GM18907 (cell line): ENCODE measurements around the gene GLB1L.
A peak's percentile ranks its signal among the peaks of the same experiment; 100 is the strongest.
"Not testable (repeated sequence)": the region's sequence is repeated elsewhere in the genome, so short reads cannot be mapped to it uniquely, and the experiment has no call there.

Experiments
- ATAC-seq: cut with Tn5 transposase; IDR thresholded peaks from one replicate; pipeline ENCODE4 v1.9.1; 2021; ENCODE audit warnings: mild to moderate bottlenecking, moderate library complexity; ENCODE audit not compliant: unreplicated experiment

The GLB1L gene

DNA sequence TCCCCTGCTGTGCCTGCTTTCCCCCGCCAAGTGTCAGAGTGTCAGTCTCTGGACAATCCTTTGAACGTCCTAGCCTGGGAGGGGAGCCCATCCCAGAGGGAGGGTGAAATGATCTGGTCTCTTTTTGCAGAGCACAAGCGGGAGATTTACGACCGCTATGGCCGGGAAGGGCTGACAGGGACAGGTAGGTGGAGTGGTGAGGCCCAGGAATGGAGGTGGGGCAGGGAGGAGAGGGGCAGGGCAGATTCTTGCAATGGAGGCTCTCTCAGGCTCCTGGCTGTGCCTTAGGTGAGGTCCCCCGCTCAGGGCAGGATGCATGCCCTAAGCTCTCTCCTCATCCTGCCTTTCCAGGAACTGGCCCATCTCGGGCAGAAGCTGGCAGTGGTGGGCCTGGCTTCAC, 36.3 kb upstream of the GLB1L start:
- ATAC-seq, result no peak

DNA sequence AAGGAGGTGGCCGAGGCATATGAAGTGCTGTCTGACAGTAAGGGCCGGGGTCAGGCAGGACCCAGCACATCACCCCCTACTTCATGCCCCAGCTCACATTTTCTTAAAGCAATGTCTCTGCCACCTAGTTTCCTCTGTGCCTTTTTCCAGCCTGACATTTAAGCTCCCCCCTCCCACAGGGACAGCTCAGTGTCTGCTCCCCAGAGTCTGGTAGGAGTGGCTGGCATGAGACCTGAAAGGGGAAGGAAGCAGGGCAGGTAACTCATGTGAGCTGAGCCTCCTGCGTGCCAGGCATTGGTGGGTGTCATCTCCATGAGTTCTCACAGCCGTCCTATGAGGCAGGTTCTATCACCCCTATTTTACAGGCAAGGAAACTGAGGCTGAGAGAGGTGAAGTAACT, 35.4 kb upstream of the GLB1L start:
- no peak for ATAC-seq

DNA sequence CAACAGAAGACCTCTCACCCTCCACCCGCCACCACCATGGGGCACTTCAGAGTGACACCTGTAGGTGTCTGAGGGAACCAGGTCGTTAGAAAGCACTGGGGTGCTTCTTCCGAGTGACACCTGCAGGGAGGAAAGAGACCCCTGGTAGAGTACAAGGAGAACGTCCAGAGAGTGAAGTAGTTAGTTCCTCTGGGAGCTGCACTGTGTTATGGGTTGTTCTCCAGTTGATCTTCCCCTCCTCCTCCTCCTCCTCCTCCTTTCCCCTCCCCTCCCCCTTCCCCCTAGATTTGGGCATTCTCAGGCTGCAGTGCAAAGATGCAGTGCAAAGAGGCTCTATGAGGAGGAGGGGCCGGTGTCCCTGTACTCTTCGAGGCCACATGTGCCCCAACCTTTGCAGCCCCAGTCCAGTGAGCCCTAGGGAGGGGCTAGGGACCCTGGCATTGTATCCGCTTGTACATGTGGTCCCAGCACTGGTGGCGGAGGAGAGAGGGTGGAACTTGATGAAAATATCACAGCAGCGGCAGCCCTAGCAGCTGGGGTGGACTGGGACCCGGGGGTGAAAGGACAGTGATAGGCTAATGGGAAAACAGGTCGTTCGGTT, 34.8 kb upstream of the GLB1L start:
- ATAC-seq, result no peak

DNA sequence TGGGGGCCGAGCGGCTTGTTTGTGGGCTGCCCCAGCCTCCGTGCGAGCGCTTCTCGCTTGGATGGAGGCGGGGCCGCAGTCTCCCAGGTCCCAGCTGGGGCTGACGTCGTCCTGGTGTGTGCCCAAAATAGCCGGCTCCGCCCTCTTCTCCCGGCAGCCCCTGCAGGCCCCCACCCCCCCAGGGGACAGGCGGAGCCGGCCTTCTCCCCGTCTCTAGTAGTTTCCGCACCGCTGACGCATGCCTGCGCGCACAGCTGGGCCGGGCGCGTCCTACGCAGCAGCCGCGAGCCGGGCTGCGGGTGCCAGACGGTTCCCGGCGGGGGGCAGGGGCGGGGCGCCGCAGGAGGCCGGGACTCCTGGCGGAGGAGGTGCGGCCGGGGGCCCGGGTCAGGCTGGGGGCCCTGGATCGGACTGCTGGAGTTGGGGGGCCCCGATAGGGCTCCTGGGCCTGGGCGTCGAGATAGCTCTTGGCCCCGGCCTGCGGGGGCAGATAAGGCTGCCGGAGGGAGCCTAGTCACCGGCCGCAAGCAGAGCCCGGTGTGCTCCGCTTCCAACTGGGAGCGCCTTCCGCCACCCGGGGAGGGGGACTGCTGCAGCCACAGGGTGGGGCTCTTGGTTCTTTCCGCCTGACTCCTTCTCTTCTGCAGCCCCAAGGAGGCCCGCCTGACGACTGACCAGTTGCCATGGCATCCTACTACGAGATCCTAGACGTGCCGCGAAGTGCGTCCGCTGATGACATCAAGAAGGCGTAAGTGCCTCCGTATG, 34.1 kb upstream of the GLB1L start, which contains the start of gene DNAJB2:
Gene DNAJB2 (plus strand): TSS at position 216 of the 765 bp plus-strand sequence. CDS start 468 bp downstream, at position 684.
- peak; percentile 87 for ATAC-seq

DNA sequence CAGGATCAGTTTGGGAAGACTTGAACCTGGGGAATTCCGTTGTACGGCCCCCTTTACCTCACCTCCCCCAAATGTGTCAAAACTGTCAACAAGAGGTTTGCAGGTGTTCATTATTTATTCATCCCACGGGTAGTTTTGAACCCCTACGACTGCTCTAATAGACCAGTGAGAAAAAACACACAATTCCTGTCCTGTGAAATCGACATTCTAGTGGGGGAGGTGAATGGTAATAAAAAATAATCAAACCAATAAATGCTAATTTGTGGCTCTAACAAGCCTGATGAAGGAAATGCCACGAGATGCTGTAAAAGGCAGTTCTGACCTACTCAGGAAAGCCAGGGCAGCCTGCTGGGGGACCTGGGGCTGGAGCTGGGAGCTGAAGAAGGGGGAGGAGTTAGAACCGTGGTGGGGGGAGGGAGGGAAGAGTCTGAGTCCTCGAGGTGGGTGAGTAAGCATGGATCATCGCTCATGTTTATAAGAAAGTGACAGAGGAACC, 33.5 kb upstream of the GLB1L start:
- no peak for ATAC-seq

DNA sequence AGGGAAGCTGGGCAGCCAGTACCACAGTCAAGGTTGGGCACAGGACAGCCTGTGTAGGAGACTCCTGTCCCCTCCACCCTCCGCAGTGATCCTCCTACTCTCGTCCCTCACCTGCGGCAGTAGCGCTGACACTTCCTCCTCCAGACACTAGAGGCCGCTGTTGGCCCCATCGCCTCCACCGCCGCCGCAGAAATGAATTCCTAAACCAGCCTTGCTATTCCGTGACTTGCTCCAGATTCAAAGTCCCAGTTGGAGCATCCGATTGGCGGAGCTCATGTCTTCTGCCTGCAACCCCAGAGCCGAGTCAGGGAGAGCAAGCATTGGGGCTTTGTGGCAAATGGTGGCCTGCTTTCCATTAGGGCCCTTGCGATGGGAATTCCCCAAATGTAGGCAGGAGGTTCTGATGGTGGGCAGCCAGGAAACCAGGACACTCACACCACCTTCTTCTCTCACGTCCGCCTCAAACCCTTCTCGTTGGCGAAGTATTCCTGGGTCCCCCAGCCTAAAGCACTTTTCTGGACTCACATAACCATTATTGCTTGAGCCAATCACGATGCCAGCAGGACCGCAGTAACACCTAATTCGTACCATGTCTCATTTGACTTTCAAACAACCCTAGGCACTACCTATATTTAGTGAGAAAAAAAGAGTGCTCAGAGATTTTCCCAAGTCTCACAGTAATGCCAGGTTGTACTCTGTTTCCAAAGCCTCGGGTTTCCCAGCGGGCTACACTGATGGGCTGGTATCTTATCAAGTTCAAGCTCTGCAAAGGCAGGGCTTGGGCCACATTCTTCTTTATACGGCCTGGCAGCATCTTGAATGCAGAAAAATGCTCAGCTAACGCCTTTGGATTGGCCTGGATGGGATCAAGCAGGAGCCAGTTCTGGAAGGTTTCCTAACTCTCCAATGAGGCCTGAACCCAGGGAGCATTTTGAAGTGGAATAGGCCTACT, 32.7 kb upstream of the GLB1L start:
- ATAC-seq, result peak; percentile 28

DNA sequence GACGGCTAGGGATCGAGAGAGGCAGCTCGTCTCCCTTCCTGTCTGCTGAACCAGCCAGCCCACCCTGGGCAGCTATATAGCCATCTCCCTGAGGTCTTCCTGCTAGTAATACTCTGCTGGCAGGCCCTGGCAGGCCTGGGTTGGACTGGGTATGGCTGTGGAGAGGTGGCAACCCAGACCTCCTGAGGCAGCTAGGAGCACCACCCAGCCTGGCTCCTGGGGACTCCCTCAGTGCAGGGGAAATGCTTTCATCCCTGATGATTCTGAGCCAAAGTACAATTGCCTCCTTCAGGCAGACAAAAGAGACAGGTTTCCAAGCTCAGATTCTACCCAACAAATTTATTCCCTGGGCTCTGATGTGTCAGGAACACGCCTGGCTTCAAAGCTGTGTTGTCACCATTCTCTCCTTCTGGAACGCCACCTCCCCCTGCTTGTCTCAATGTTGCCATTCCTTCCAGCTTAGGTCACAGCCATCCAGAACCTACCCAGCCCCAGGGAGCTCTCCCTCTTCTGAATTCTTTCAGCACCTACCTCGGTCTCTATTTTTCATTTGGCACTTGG, 29.2 kb upstream of the GLB1L start:
- no peak for ATAC-seq

DNA sequence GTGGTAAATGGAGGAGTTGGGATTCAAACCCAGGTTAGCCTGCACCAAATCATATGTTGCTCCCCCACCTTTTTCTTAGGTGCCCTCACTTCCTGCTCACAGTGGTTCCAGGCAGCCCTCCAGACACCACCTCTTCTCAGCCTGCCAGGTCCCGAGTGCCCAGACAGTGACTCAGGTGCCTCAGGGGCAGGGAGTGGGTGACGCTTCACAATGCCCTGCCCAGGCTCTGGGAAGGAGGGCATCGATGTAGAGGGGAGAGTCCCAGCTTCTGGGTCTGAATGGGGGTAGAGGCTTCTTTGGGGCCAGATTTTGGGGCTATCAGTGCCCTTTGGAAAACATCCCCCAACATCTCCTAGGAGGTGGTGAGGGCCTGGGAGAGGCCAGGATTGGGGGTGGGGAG, 28.7 kb upstream of the GLB1L start:
- no peak for ATAC-seq

DNA sequence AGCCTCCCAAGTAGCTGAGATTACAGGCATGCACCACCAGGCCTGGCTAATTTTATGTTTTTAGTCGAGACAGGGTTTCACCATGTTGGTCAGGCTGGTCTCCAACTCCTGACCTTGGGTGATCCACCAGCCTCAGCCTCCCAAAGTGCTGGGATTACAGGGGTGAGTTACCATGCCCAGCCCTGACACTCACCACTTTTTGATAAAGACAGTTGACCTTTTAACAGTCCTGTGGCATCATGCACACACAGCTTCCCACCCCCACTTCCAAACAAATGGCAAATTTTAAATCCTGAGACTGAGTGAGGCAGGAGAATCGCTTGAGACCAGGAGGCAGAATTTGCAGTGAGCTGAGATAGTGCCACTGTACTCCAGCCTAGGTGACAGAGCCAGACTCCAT, 27.8 kb upstream of the GLB1L start:
- ATAC-seq, result no peak

DNA sequence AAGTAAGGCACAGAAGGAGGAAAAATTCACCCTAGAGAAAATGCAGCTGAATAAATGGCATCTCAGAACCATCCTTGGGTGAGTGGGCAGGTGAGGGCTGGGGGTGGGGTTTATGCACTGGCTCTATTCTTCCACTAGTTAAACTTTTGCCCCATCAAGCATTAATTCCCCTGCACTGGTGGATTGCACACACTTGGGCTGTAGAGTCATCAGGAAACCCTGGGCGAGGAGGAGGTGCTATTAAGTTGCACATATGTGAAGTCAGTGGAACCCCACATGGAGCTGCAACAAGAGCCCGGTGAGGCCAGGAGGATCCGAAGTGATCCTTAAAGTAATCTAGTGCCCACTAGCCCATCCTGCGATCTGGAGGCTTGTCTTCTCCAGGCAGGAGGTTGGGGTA, 27.1 kb upstream of the GLB1L start:
- no peak for ATAC-seq

DNA sequence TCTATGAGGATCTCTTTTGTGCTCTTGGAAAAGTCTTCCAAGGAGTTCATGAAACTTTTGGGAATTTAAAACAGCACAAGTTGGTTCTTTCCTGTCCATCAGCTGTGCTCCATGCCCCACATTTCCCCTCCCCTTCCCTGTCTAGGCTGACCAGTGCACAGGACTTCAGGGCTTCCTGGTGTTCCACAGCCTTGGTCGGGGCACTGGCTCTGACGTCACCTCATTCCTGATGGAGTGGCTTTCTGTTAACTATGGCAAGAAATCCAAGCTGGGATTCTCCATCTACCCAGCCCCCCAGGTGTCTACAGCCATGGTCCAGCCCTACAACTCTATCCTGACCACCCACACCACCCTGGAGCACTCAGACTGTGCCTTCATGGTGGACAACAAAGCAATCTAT, 25.8 kb upstream of the GLB1L start:
- ATAC-seq, result no peak

DNA sequence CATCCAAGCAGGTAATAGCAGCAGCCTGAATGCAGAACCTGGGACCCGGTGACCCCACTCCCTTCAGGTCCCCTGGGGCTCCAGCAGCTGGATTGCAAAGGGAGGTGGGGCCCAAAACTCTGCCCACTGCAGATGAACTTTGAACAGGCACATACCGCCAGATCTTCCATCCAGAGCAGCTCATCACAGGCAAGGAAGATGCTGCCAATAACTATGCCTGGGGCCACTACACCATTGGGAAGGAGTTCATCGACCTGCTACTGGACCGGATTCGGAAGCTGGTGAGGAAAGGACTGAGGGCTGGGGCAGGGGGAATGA, 24.8 kb upstream of the GLB1L start:
- ATAC-seq, result no peak

DNA sequence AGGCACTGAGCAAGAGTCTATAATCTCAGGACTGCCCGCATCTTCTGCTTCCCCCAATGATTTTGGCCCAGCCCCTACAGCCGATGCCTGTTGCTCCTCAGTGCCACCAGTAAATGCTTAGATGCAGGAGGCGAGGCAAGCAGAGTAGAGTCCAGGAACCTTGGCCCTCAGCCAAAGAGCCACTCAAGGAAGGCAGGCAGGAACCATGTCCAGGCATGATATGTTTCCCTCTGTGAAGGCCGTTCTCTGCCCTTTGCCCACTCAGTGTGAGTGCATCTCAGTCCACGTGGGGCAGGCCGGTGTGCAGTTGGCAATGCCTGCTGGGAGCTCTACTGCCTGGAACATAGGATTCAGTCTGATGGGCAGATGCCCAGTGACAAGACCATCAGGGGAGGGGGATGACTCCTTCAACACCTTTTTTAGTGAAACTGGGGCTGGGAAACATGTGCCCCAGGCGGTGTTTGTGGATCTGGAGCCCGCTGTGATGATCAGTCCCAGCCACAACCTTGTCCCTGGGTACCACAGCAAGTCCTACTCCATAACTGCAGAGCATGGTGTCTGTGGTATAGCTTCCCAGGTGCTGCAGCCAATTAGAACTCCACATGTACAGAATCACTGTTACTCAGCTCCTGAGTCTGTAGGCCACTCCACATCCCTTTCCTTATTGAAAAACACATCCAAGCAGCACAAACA, 24.3 kb upstream of the GLB1L start:
- no peak for ATAC-seq

DNA sequence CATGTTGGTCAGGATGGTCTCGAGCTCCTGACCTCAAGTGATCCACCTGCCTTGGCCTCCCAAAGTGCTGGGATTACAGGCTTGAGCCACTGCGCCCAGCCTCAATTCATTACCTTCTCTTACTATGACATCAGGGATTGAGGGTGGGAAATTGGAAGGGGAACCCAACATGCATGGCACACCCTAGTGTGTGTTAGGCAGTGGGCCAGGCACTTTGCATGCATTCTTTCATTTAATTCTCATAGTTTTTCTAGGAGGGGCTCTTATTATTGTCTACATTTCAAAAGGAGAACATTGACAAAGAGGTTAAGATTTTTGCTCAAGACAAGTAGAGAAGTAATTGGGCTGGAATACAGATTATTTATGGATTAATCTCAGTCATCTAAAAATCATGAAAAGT, 23.1 kb upstream of the GLB1L start:
- no peak for ATAC-seq

DNA sequence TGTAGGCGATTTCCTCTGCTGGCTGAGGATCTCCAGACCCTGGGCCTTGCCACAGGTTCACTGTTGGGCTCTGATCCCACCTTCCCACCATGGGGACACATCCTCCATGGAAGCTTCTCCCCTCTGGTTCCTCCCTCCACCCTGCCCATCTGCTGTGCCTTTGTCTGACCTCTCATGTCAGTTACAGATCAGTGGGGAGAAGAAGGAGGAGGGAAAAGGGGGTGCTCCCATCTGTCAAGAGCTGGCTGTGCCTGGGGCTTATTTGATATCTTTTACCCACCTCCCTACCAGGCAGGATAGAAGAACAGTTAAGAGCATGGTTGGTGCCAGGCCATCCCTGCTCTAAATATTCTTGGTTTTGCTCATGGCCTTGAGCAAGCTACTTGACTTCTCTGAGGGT, 21.6 kb upstream of the GLB1L start:
- no peak for ATAC-seq

DNA sequence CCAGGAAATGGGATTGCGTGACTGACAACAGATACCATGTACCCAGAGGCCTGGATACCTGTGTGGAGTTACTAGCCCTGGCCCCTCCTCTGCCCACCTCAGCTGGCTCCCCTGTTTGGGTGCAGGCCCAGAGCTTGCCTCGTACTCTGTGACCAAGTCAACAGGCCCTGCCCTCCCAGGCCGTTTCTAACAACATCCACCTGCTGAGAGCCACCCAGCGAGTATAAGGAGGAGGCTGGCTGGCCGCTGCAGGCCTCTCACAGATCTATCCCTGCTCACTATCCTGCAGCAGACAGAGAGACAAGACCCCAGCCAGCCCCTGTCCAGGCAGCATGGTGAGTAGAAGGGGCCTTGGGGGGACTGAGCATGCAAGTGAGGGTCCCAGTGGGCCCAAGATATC, 21.0 kb upstream of the GLB1L start:
- ATAC-seq, result no peak

DNA sequence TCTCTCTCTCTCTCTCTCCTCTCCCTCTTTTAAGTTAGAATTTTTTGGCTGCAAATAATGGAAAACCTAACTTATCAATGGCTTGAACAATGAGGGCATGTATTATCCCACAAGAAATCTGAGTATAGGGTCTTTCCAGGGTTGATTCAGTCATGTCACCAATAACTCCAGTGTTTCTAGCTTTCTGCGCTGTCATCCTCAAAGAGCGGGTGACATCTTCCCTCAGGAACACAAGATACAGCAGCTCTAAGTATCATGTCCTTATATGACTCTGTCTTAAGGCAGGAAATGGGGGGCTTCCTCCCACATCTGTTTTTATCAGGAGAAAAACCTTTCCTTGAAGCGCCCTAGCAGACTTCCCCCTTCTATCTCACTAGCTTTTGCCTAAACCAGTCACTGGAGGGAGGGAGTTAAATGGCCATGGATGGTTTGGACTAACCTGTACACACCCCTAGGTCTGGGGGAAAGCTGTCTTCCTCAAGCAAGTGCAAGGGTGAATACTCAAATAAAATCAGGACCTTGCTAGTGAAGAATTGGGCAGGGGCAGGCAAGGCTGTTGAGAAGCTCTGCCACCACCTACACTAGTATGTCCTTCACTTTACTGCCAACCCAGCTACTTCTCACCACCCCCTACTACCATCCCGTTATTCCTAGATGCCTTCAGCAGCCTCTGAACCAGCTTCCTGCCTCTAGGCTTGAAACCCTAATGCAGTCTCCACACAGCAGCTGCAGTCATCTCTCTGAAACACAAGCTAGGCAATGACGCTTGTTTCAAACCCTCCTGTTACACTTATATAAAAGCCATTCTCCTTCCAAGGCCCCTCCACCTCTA, 16.0 kb upstream of the GLB1L start:
- ATAC-seq, result no peak

DNA sequence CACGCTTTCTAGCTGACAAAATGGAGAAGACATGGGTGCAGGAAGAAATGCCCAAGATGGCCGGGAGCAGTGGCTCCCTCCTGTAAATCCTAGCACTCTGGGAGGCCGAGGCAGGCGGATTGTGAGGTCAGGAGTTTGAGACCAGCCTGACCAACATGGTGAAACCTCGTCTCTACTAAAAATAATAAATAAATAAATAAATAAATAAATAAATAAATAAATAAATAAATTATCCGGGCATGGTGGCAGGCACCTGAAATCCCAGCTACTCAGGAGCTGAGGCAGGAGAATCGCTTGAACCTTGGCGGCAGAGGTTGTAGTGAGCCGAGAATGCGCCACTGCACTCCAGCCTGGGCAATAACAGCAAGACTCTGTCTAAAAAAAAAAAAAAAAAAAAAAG, 13.7 kb upstream of the GLB1L start:
- ATAC-seq, result not testable (repeated sequence)

DNA sequence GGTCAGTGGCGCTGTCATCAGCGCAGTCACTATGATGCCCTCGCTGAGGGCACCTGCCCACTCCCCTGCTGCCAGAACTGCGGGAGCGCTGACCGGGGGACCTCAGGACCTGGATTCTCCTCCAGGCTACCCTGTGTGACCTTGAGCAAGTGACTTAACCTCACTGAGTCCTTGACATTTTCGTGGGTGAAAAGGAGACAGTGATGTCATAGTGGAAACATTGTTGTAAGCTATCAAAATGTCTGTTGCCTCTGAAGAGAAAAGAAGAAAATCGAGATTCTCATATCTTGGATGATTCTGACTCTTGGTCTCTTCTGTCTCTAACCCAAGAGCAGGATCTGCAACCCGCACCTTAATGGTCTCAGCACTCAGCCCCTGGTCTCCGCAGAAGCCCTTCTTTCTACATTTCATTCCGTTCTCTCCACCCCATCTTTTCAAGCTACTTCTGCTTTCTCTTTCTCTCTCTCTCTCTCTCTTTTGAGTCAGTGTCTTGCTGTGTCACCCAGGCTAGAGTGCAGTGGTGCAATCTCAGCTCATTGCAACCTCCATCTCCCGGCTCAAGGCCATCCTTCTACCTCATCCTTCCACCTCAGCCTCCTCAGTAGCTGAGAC, 9.5 kb upstream of the GLB1L start:
- ATAC-seq, result peak; percentile 29
